Glutamatergic neuron (in vitro differentiated cells): ENCODE results near the gene USE1. TPM values are rescaled to one million over a fixed set of nuclear protein-coding genes. Genes with fewer than 3 reads are reported as not detected.
"Not testable (repeated sequence)": the region's sequence is repeated elsewhere in the genome, so short reads cannot be mapped to it uniquely, and the experiment has no call there.

Experiments
- DNase-seq: peaks from one replicate; pipeline ENCODE4 v3.0.0; 2022
- H3K27ac Mint-ChIP-seq: one replicate; pipeline ENCODE4 v1.8.0; 2020; ENCODE audit warnings: mild to moderate bottlenecking, mixed read lengths, inconsistent platforms; ENCODE audit not compliant: unreplicated experiment
- H3K27me3 Mint-ChIP-seq: one replicate; pipeline ENCODE4 v1.8.0; 2020; ENCODE audit warnings: mild to moderate bottlenecking, moderate library complexity, mixed read lengths, inconsistent platforms; ENCODE audit not compliant: unreplicated experiment
- H3K36me3 Mint-ChIP-seq: one replicate; pipeline ENCODE4 v1.8.0; 2020; ENCODE audit warnings: mild to moderate bottlenecking, mixed read lengths, inconsistent platforms; ENCODE audit not compliant: unreplicated experiment
- H3K4me1 Mint-ChIP-seq: one replicate; pipeline ENCODE4 v1.8.0; 2020; ENCODE audit warnings: mild to moderate bottlenecking, low read depth, mixed read lengths, inconsistent platforms; ENCODE audit not compliant: unreplicated experiment
- H3K4me3 Mint-ChIP-seq: one replicate; pipeline ENCODE4 v1.8.0; 2020; ENCODE audit warnings: mild to moderate bottlenecking, mixed read lengths, inconsistent platforms; ENCODE audit not compliant: unreplicated experiment
- H3K9me3 Mint-ChIP-seq: one replicate; pipeline ENCODE4 v1.8.0; 2020; ENCODE audit warnings: mild to moderate bottlenecking, moderate library complexity, mixed read lengths, inconsistent platforms; ENCODE audit not compliant: unreplicated experiment
- total RNA-seq: library from RNA; stranded (reverse); fragmentation: NEBNext Ultra II Directional; extraction: Animal tissue kit (Norgen Biotek cat#: 25700); gene quantifications from one replicate; pipeline ENCODE4 v1.2.1, GENCODE V29; 2021; ENCODE audit not compliant: unreplicated experiment
- TF ChIP-seq, protein P1 (sequence below): fragments of 200-600 bp; sonication (generic); IDR thresholded peaks from one replicate; pipeline ENCODE4 v1.5.0; 2021; ENCODE audit not compliant: partially characterized antibody, unreplicated experiment

The USE1 gene
- total RNA-seq, 1 donor from 2014 or later = 14.9 TPM

DNA sequence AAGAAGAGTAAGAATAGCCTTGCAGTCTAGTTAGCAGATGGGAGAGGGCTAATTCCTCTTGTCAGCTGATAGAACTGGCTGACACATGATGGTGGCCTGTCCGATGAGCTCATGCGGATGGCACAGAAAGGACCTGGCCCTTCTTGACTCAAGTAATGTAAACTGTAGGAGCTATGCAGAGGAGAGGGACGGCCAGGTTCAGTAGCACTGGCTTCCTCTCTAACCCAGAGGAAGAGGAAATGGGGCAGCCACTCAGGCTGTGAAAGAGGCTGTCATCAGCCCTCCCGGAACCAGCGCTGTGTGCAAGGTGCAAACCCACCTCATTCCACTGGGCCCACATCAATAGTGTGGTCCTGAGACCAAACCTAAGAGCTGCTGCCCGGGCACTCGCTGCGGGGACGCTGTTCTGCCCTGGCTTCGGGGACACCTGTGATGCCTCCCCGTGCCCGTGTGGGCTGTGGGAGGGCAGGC, 30.8 kb upstream of the USE1 start:
- Mint-ChIP-seq H3K27ac (no peak overlapping the region), H3K9me3 (peaks cover 1% of the 10 kb centered on the region), H3K36me3 (no peaks in the 10 kb centered on the region), H3K4me1 (peaks cover 2% of the 10 kb centered on the region), H3K27me3 (peaks cover 3% of the 10 kb centered on the region), H3K4me3 (no peak overlapping the region)
- DNase-seq = no peak
- TF ChIP-seq, protein P1, sequence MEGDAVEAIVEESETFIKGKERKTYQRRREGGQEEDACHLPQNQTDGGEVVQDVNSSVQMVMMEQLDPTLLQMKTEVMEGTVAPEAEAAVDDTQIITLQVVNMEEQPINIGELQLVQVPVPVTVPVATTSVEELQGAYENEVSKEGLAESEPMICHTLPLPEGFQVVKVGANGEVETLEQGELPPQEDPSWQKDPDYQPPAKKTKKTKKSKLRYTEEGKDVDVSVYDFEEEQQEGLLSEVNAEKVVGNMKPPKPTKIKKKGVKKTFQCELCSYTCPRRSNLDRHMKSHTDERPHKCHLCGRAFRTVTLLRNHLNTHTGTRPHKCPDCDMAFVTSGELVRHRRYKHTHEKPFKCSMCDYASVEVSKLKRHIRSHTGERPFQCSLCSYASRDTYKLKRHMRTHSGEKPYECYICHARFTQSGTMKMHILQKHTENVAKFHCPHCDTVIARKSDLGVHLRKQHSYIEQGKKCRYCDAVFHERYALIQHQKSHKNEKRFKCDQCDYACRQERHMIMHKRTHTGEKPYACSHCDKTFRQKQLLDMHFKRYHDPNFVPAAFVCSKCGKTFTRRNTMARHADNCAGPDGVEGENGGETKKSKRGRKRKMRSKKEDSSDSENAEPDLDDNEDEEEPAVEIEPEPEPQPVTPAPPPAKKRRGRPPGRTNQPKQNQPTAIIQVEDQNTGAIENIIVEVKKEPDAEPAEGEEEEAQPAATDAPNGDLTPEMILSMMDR = no peak

DNA sequence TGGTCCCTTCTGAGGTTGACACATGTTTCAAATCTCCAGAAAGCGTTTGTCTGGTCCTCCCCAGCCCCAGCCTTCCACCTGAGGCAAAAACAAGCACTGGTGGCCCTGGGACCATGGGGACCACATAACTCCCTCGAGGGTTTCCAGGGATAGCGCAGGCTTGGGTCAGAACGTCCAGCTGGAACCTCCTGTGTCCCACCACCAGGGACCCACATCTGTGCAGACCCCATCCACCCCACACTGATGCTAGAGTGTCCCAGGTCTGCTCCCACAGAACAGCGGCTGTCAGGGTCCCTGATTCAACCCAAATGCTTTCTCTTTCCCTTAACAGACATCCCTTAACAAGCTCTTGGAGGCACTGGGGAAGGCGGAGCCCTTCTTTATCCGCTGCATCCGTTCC, 29.6 kb upstream of the USE1 start:
- DNase-seq = no peak
- peaks cover 1% of the 10 kb centered on the region for H3K9me3 Mint-ChIP-seq
- peaks cover 2% of the 10 kb centered on the region for H3K4me1 Mint-ChIP-seq
- peaks cover 3% of the 10 kb centered on the region for H3K27me3 Mint-ChIP-seq
- TF ChIP-seq, protein P1 = no peak
- H3K27ac Mint-ChIP-seq = no peak overlapping the region
- H3K4me3 Mint-ChIP-seq = no peak overlapping the region
- no peaks in the 10 kb centered on the region for H3K36me3 Mint-ChIP-seq

DNA sequence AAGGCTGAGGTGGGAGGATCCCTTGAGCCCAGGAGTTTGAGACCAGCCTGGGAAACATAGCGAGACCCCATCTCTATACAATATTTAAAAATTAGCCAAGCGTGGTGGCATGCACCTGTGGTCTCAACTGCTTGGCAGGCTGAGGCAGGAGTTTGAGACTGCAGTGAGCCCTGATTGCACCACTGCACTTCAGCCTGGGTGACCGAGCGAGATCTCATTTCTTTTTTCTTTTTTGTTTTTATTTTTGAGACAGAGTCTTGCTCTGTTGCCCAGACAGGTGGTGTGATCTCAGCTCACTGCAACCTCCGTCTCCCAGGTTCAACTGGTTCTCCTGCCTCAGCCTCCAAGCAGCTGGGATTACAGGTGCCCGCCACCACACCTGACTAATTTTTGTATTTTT, 23.4 kb upstream of the USE1 start:
- not testable (repeated sequence) for H3K27me3 Mint-ChIP-seq, H3K9me3 Mint-ChIP-seq, H3K27ac Mint-ChIP-seq, H3K4me1 Mint-ChIP-seq, H3K36me3 Mint-ChIP-seq, H3K4me3 Mint-ChIP-seq, DNase-seq

DNA sequence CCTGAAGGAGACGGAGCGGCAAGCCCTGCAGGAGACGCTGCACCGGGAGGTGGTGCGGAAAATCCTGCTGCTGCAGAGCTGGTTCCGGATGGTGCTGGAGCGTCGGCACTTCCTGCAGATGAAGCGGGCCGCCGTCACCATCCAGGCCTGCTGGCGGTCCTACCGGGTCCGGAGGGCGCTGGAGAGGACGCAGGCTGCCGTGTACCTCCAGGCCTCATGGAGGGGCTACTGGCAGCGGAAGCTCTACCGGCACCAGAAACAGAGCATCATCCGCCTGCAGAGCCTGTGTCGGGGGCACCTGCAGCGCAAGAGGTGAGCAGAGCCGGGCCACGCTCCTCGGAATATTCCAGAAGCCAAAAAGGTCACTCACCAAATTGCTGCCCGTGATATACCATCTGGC, 22.4 kb upstream of the USE1 start:
- Mint-ChIP-seq H3K27me3 (peaks cover 4% of the 10 kb centered on the region), H3K4me3 (no peak overlapping the region), H3K9me3 (peaks cover 5% of the 10 kb centered on the region), H3K27ac (no peak overlapping the region), H3K4me1 (no peaks in the 10 kb centered on the region), H3K36me3 (peaks cover 11% of the 10 kb centered on the region)
- DNase-seq = no peak
- TF ChIP-seq, protein P1 = no peak

DNA sequence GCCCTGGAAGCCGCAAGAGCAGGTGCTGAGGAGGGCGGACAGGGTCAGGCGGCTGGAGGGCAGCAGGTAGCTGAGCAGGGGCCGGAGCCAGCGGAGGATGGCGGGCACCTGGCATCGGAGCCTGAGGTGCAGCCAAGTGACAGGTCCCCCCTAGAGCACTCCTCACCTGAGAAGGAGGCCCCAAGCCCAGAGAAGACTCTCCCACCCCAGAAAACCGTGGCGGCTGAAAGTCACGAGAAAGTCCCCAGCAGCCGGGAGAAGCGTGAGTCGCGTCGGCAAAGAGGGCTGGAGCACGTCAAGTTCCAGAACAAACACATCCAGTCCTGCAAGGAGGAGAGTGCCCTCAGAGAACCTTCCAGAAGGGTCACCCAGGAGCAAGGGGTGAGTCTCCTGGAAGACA, 20.5 kb upstream of the USE1 start:
- Mint-ChIP-seq H3K4me3 (no peak overlapping the region), H3K27ac (no peak overlapping the region), H3K36me3 (peaks cover 18% of the 10 kb centered on the region), H3K4me1 (no peaks in the 10 kb centered on the region), H3K27me3 (peaks cover 5% of the 10 kb centered on the region), H3K9me3 (peaks cover 4% of the 10 kb centered on the region)
- DNase-seq = no peak
- TF ChIP-seq, protein P1 = no peak

DNA sequence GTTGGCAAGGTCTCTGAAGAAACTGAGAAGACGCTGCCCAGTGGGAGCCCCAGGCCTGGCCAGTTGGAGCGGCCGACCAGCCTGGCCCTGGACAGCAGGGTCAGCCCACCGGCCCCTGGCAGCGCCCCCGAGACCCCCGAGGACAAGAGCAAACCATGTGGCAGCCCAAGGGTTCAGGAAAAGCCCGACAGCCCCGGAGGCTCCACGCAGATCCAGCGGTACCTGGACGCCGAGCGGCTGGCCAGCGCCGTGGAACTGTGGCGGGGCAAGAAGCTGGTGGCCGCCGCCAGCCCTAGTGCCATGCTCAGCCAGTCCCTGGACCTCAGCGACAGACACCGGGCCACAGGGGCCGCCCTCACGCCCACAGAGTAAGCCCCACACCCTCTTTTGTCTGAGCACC, 20.1 kb upstream of the USE1 start:
- peaks cover 5% of the 10 kb centered on the region for H3K27me3 Mint-ChIP-seq
- H3K36me3 Mint-ChIP-seq = peaks cover 18% of the 10 kb centered on the region
- TF ChIP-seq, protein P1 = no peak
- H3K4me1 Mint-ChIP-seq = no peaks in the 10 kb centered on the region
- no peak for DNase-seq
- H3K4me3 Mint-ChIP-seq = no peak overlapping the region
- peaks cover 4% of the 10 kb centered on the region for H3K9me3 Mint-ChIP-seq
- H3K27ac Mint-ChIP-seq = no peak overlapping the region
